GM12891 (cell line): Measurements from ENCODE around the gene ST8SIA5.

Source experiments
- POLR2A ChIP-seq: IDR thresholded peaks from 2 replicates; pipeline ENCODE4 v1.6.1; 2011; ENCODE audit warnings: low read depth, low read length, control low read depth
- POLR2AphosphoS5 ChIP-seq: IDR thresholded peaks from 2 replicates; pipeline ENCODE4 v1.6.1; 2011; ENCODE audit warnings: low read depth, low read length, control low read depth
- SPI1 ChIP-seq: IDR thresholded peaks from 2 replicates; pipeline ENCODE4 v1.6.1; 2011; ENCODE audit warnings: low read depth, low read length, control low read depth
- TAF1 ChIP-seq: IDR thresholded peaks from 2 replicates; pipeline ENCODE4 v1.6.1; 2011; ENCODE audit warnings: low read depth, low read length, control low read depth

- TF ChIP-seq POLR2A = no peak
- no peak for TF ChIP-seq TAF1
- no peak for TF ChIP-seq POLR2AphosphoS5
- TF ChIP-seq SPI1 = no peak
Measured at GRCh38 chr18:46663539-46663938, 93.3 kb downstream of the ST8SIA5 start.
